HEK293 (cell line): ENCODE results near the gene POLR1D.

ENCODE experiments used
- CTCF ChIA-PET: fragments of 350-600 bp; formaldehyde crosslinking; extraction: SDS; loops from one replicate; lab custom pipeline; 2021; ENCODE audit warnings: antibody characterized with exemption; lab: Yijun Ruan, JAX
- POLR2A ChIA-PET: fragments of 300-600 bp; formaldehyde crosslinking; extraction: SDS; loops from one replicate; lab custom pipeline; 2020; ENCODE audit warnings: antibody characterized with exemption, inconsistent platforms; lab: Yijun Ruan, JAX
- H3K27ac ChIP-seq: fragments of 200-500 bp; sonication (Bioruptor generic); 2 replicates; pipeline ENCODE4 v1.5.1; 2014; ENCODE audit warnings: low read depth, low read length, control low read depth, inconsistent platforms; ENCODE audit errors: extremely low read depth
- H3K36me3 ChIP-seq, 2 experiments: fragments of 200-500 bp in 1 of 2; sonication (Bioruptor generic) in 1 of 2; 1 replicate in 1 of 2; 2 replicates in 1 of 2; pipeline ENCODE4 v1.5.1; 2014 to 2017; ENCODE audit warnings: inconsistent platforms in 2 of 2, low read length in 2 of 2; ENCODE audit not compliant: control insufficient read depth in 2 of 2, insufficient read depth in 1 of 2
- H3K4me1 ChIP-seq: fragments of 200-500 bp; sonication (Bioruptor generic); 2 replicates; pipeline ENCODE4 v1.5.1; 2014; ENCODE audit warnings: mild to moderate bottlenecking, low read length, inconsistent platforms; ENCODE audit not compliant: control insufficient read depth, insufficient read depth
- H3K4me3 ChIP-seq: 2 replicates; pipeline ENCODE4 v1.5.1; 2011; ENCODE audit warnings: low read depth, mild to moderate bottlenecking, control low read depth, low read length, moderate library complexity
- H3K9me3 ChIP-seq: fragments of 200-500 bp; sonication (Bioruptor generic); 2 replicates; pipeline ENCODE4 v1.5.1; 2014; ENCODE audit warnings: low read depth, low read length, inconsistent platforms; ENCODE audit not compliant: control insufficient read depth, insufficient read depth
- EGR2 ChIP-seq: fragments of 450-650 bp; formaldehyde crosslinking; IDR thresholded peaks from 2 replicates; pipeline ENCODE4 v1.5.1; 2016; ENCODE audit warnings: low read depth, missing biosample characterization, missing genetic modification characterization
- GLI4 ChIP-seq: fragments of 450-650 bp; formaldehyde crosslinking; IDR thresholded peaks from 2 replicates; pipeline ENCODE4 v1.5.1; 2016; ENCODE audit warnings: missing biosample characterization, missing genetic modification characterization
- IKZF3 ChIP-seq: fragments of 450-650 bp; IDR thresholded peaks from 2 replicates; pipeline ENCODE4 v1.5.0; 2018; ENCODE audit warnings: missing biosample characterization, mild to moderate bottlenecking, missing genetic modification characterization, moderate library complexity
- SALL2 ChIP-seq: fragments of 450-650 bp; formaldehyde crosslinking; IDR thresholded peaks from 2 replicates; pipeline ENCODE4 v1.5.0; 2017; ENCODE audit warnings: missing biosample characterization, mild to moderate bottlenecking, missing genetic modification characterization, borderline replicate concordance
- SP3 ChIP-seq: fragments of 450-650 bp; formaldehyde crosslinking; IDR thresholded peaks from 2 replicates; pipeline ENCODE4 v1.5.1; 2016; ENCODE audit warnings: missing biosample characterization, missing genetic modification characterization
- YY2 ChIP-seq: fragments of 450-650 bp; formaldehyde crosslinking; IDR thresholded peaks from 2 replicates; pipeline ENCODE4 v1.5.1; 2016; ENCODE audit warnings: missing biosample characterization, missing genetic modification characterization
- ZBTB20 ChIP-seq: fragments of 450-650 bp; formaldehyde crosslinking; IDR thresholded peaks from 2 replicates; pipeline ENCODE4 v1.5.1; 2016; ENCODE audit warnings: missing biosample characterization, missing genetic modification characterization
- ZFP3 ChIP-seq: fragments of 450-650 bp; formaldehyde crosslinking; IDR thresholded peaks from 2 replicates; pipeline ENCODE4 v1.5.1; 2016; ENCODE audit warnings: low read depth, missing biosample characterization, missing genetic modification characterization
- ZFP69B ChIP-seq: fragments of 450-650 bp; formaldehyde crosslinking; IDR thresholded peaks from 2 replicates; pipeline ENCODE4 v1.5.1; 2016; ENCODE audit warnings: missing biosample characterization, missing genetic modification characterization
- ZNF157 ChIP-seq: fragments of 450-650 bp; formaldehyde crosslinking; IDR thresholded peaks from 2 replicates; pipeline ENCODE4 v1.5.1; 2016; ENCODE audit warnings: missing biosample characterization, missing genetic modification characterization
- ZNF239 ChIP-seq: fragments of 450-650 bp; formaldehyde crosslinking; IDR thresholded peaks from 2 replicates; pipeline ENCODE4 v1.5.1; 2016; ENCODE audit warnings: missing biosample characterization, missing genetic modification characterization
- ZNF302 ChIP-seq: fragments of 450-650 bp; formaldehyde crosslinking; IDR thresholded peaks from 2 replicates; pipeline ENCODE4 v1.5.1; 2016; ENCODE audit warnings: missing biosample characterization, missing genetic modification characterization, low read depth
- ZNF37A ChIP-seq: fragments of 450-650 bp; IDR thresholded peaks from 2 replicates; pipeline ENCODE4 v1.5.1; 2018; ENCODE audit warnings: missing biosample characterization, missing genetic modification characterization
- ZNF426 ChIP-seq: fragments of 450-650 bp; formaldehyde crosslinking; IDR thresholded peaks from 2 replicates; pipeline ENCODE4 v1.5.1; 2017; ENCODE audit warnings: missing biosample characterization, missing genetic modification characterization, mild to moderate bottlenecking, inconsistent platforms, moderate library complexity
- ZNF548 ChIP-seq: fragments of 450-650 bp; formaldehyde crosslinking; IDR thresholded peaks from 2 replicates; pipeline ENCODE4 v1.5.1; 2016; ENCODE audit warnings: missing biosample characterization, missing genetic modification characterization
- ZNF571 ChIP-seq: fragments of 450-650 bp; formaldehyde crosslinking; IDR thresholded peaks from 2 replicates; pipeline ENCODE4 v1.5.0; 2017; ENCODE audit warnings: missing biosample characterization, missing genetic modification characterization
- ZNF660 ChIP-seq: fragments of 450-650 bp; IDR thresholded peaks from 2 replicates; pipeline ENCODE4 v1.5.1; 2018; ENCODE audit warnings: missing biosample characterization, mild to moderate bottlenecking, missing genetic modification characterization
- ZNF830 ChIP-seq: fragments of 450-650 bp; IDR thresholded peaks from 2 replicates; pipeline ENCODE4 v1.5.0; 2018; ENCODE audit warnings: missing biosample characterization, missing genetic modification characterization, low read depth, mild to moderate bottlenecking, moderate library complexity
- ZSCAN23 ChIP-seq: fragments of 450-650 bp; formaldehyde crosslinking; IDR thresholded peaks from 2 replicates; pipeline ENCODE4 v1.5.1; 2016; ENCODE audit warnings: missing biosample characterization, missing genetic modification characterization
- TF ChIP-seq, protein P1 (sequence below): fragments of 450-650 bp; formaldehyde crosslinking; IDR thresholded peaks from 2 replicates; pipeline ENCODE4 v1.5.1; 2016; ENCODE audit warnings: missing biosample characterization, missing genetic modification characterization
- TF ChIP-seq, protein P2 (sequence below): fragments of 450-650 bp; formaldehyde crosslinking; IDR thresholded peaks from 2 replicates; pipeline ENCODE4 v1.5.1; 2017; ENCODE audit warnings: missing biosample characterization, missing genetic modification characterization

Gene POLR1D

GRCh38 chr13:27657724-27658123 lies 36.0 kb downstream of the POLR1D start:
- no peaks in the 10 kb centered on the region for H3K9me3 ChIP-seq
- TF ChIP-seq SALL2 (tag by site-specific recombination) (no peak), ZNF302 (tag by site-specific recombination) (no peak), ZBTB20 (tag by site-specific recombination) (no peak), ZNF157 (tag by site-specific recombination) (no peak), ZFP3 (no peak), ZFP69B (tag by site-specific recombination) (no peak), ZNF426 (tag by site-specific recombination) (no peak), ZSCAN23 (no peak), EGR2 (tag by site-specific recombination) (no peak), ZNF239 (tag by site-specific recombination) (no peak), ZNF37A (tag by site-specific recombination) (no peak), YY2 (tag by site-specific recombination) (no peak), ZNF830 (tag by site-specific recombination) (no peak), ZNF660 (tag by site-specific recombination) (no peak), SP3 (tag by site-specific recombination) (no peak)
- TF ChIP-seq, protein P1, sequence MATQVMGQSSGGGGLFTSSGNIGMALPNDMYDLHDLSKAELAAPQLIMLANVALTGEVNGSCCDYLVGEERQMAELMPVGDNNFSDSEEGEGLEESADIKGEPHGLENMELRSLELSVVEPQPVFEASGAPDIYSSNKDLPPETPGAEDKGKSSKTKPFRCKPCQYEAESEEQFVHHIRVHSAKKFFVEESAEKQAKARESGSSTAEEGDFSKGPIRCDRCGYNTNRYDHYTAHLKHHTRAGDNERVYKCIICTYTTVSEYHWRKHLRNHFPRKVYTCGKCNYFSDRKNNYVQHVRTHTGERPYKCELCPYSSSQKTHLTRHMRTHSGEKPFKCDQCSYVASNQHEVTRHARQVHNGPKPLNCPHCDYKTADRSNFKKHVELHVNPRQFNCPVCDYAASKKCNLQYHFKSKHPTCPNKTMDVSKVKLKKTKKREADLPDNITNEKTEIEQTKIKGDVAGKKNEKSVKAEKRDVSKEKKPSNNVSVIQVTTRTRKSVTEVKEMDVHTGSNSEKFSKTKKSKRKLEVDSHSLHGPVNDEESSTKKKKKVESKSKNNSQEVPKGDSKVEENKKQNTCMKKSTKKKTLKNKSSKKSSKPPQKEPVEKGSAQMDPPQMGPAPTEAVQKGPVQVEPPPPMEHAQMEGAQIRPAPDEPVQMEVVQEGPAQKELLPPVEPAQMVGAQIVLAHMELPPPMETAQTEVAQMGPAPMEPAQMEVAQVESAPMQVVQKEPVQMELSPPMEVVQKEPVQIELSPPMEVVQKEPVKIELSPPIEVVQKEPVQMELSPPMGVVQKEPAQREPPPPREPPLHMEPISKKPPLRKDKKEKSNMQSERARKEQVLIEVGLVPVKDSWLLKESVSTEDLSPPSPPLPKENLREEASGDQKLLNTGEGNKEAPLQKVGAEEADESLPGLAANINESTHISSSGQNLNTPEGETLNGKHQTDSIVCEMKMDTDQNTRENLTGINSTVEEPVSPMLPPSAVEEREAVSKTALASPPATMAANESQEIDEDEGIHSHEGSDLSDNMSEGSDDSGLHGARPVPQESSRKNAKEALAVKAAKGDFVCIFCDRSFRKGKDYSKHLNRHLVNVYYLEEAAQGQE (tag by site-specific recombination), result no peak
- ChIA-PET POLR2A (no interaction called here), CTCF (interaction anchor here (0.6 kb wide), 1 partner anchor 44 kb away, joined by 6 read pairs; no protein-coding TSS in a partner anchor)
- no peak overlapping the region for H3K4me3 ChIP-seq
- peaks cover 0 to 11% of the 10 kb centered on the region in 2 experiments; a peak in 1 of 3 replicates for H3K36me3 ChIP-seq
- no peaks in the 10 kb centered on the region for H3K4me1 ChIP-seq
- H3K27ac ChIP-seq, result no peak overlapping the region

DNA sequence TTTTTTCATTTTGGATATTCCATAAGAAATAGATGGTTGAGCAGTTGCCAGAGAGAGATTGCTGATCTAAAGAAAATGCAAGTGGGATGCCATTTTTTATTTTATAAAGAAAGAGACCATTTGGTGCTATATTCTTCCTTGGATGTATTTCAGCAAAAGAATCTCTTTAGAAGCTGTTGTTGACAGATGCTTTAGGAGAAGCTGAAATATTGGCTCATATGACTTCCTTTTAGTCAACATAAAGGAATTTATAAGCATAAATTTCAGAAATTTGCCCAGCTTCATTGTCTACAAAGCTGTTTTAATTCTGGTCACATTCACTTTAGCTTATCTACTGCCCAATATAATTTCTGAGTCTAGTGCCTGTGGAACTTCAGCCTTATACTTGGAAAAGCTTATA lies 36.9 kb downstream of the POLR1D start:
- CTCF ChIA-PET, result no interaction called here
- TF ChIP-seq IKZF3 (no peak), GLI4 (tag by site-specific recombination) (no peak), ZNF548 (tag by site-specific recombination) (no peak), ZNF571 (tag by site-specific recombination) (no peak)
- TF ChIP-seq, protein P2, sequence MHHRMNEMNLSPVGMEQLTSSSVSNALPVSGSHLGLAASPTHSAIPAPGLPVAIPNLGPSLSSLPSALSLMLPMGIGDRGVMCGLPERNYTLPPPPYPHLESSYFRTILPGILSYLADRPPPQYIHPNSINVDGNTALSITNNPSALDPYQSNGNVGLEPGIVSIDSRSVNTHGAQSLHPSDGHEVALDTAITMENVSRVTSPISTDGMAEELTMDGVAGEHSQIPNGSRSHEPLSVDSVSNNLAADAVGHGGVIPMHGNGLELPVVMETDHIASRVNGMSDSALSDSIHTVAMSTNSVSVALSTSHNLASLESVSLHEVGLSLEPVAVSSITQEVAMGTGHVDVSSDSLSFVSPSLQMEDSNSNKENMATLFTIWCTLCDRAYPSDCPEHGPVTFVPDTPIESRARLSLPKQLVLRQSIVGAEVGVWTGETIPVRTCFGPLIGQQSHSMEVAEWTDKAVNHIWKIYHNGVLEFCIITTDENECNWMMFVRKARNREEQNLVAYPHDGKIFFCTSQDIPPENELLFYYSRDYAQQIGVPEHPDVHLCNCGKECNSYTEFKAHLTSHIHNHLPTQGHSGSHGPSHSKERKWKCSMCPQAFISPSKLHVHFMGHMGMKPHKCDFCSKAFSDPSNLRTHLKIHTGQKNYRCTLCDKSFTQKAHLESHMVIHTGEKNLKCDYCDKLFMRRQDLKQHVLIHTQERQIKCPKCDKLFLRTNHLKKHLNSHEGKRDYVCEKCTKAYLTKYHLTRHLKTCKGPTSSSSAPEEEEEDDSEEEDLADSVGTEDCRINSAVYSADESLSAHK (tag by site-specific recombination), result no peak
- TF ChIP-seq, all 188 proteins: peak for 0
- no peaks in the 10 kb centered on the region for H3K4me1 ChIP-seq
- POLR2A ChIA-PET, result no interaction called here
- no peak overlapping the region for H3K4me3 ChIP-seq
- peaks cover 0 to 11% of the 10 kb centered on the region in 2 experiments; a peak in 1 of 3 replicates for H3K36me3 ChIP-seq
- H3K27ac ChIP-seq, result no peak overlapping the region
- no peaks in the 10 kb centered on the region for H3K9me3 ChIP-seq
